HG03066 (cell line): Measurements from ENCODE around the gene MDK.

Experiments
- ATAC-seq: cut with Tn5 transposase; IDR thresholded peaks from one replicate; pipeline ENCODE4 v1.9.1; 2021; ENCODE audit warnings: low read depth; ENCODE audit not compliant: unreplicated experiment

Gene MDK

DNA sequence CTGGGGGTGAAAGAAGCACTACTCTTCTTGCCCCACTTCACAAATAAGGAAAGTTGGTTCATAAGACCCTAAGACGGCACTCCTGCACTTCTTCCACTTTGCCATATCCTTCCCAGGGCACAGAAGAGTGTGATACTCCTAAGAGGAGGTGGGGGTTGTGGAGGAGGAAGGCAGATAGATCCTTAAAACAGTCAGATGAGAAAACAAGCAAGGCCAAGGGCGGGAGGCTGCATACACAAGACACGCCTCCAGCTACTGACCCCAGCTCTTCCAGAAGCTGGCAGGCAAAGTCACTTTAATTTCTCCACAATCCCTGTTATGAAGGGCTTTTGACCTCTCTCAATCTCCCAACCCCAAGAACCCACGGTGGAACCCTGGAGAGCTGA, 11.8 kb downstream of the MDK start:
- ATAC-seq = no peak

GRCh38 chr11:46393759-46394158, 12.3 kb downstream of the MDK start:
- ATAC-seq = no peak

GRCh38 chr11:46397526-46397925, 16.1 kb downstream of the MDK start:
- no peak for ATAC-seq

DNA sequence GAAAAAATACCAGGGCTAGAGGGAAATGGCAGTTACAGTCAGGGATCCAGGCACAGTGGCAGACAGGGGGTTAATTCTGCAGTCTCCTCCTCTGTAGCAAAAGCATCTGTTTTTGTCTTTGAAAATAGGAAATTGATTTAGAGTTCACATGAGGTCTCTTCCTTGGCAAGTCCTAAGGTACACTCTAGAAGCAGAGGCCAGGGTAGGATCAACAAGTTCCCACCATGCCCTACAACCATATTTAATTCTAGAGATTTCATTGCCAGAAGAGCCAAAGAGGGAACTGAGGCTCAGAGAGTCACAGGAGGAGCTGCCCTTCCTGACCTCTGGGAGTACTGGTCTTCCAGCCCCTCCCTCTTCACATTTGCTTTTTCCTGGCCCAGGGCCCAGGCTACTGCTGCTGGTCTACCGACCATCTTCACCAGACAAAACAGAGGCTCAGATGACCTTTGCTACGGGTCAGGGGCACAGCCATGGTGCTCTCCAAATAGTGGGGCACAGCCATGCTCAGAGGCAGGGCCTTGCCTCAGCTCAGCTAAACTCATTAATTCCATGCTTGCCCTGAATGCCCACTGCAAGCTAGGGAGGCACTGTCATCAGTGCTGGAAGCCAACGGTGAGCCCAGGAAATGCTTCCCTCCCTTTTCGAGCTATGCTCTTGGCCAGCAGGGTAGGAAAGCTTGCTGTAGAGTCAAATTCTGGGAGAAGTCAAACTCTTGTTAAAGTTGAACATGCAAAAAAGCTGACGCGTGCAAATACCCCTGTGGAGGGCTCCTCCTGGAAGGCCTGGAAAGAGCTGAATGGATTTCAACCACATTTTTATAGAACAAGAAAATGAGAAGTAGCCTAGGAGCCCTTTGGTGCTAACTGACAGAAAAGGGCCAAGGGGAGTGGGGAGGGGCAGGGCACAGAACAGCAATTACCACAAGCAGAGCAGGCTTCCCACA, 21.8 kb downstream of the MDK start:
- no peak for ATAC-seq

- ATAC-seq = no peak
Measured at GRCh38 chr11:46404476-46405017, 23.1 kb downstream of the MDK start.

- ATAC-seq = no peak
Measured at GRCh38 chr11:46407635-46408034, 26.2 kb downstream of the MDK start.

- no peak for ATAC-seq
Measured at GRCh38 chr11:46408407-46408986, 27.0 kb downstream of the MDK start.

DNA sequence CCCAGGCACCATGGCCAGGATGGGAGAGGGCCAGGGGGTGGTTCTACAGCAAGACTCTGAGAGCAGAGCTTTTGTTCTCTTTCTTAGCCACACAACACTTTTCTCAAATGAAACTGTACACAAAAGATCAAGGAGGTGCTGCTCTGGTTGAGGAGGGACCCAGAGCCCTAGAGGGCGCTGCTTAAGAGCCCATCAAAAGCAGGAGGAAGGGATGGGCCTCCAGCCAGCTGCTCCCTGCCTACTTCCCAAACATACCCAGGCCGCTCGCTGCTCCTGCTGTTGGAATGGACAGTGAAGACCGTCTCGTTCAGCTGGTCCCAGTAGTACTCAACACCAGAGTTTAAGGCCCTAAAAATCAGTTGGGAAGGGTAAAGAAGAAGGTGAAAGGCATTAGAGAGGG, 28.6 kb downstream of the MDK start:
- no peak for ATAC-seq

- no peak for ATAC-seq
Measured at GRCh38 chr11:46413760-46414465, 32.4 kb downstream of the MDK start.

GRCh38 chr11:46414466-46414796, 33.0 kb downstream of the MDK start:
- ATAC-seq = no peak

GRCh38 chr11:46414879-46415278, 33.4 kb downstream of the MDK start:
- no peak for ATAC-seq

DNA sequence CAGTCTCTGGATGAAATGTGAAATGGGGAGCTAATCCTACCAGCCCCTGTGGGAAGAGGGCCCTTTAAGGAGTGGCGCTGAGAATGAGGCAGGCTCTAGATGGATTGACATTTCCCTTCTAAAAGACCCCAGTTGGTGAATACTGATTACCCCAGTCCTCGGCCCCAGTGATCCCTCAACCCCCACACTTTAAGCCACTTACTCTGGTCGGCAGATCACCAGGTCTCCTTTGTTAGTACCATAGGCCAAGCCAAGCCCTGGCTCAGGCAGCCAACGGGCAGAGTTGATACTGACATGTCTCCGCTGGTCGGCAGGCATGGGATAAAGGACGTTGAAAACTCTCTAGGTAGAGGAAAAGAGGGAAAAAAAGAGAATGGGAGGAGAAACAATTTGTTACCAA, 36.2 kb downstream of the MDK start:
- no peak for ATAC-seq

- ATAC-seq = no peak
Measured at GRCh38 chr11:46418751-46419150, 37.3 kb downstream of the MDK start.

GRCh38 chr11:46420513-46420912, 39.0 kb downstream of the MDK start:
- ATAC-seq = no peak

DNA sequence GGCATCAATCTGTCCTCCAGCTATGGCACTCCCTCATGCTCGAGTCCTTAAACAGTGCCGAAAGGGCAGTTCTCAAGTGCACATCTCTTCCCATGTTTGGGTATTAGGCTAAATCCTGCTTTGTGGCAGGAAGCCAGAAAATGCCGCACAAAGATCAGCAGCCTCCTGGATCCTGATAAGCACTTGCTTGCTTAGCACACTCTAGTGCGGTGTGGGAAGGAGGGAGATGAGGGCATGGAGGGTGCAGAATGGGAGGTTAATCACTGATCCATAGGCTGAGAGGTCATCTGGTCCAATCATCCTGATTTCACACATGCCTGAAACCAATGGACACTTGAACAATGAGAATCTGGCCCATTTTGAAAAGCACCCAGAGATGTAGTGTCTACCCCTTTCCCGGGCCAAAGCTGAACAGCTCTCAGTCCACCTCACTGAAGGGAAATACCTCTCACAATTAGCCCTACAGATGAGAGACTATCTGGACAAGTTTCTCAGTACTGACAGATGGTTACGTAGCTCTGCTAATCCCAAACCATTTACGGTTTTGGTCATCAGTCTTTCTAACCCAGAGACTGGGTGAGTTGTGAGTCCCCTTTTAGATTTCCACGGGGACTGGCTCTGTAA, 39.9 kb downstream of the MDK start:
- ATAC-seq = no peak

DNA sequence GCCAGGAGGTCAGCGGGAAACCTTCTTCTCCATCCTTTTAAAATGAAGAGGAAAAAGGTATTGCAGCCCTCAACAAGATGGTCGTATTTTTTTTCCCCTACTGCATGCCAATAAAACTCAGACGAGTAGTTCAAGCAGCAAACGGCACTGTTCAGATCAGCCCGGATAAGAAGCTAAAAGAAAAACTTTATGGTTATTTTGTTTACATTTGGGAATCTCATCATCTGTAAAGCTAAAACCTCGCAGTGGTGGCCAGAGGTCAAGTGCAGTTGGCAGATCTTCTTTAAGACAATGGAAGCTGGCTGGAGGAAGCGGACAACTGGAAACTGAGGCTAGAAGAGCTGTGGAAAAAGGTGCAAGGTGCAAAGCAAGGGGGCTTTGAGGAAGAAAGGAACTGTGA, 41.1 kb downstream of the MDK start:
- no peak for ATAC-seq

GRCh38 chr11:46426233-46426991, 44.9 kb downstream of the MDK start:
- ATAC-seq = no peak

- ATAC-seq = no peak
Measured at GRCh38 chr11:46427364-46427763, 45.9 kb downstream of the MDK start.

GRCh38 chr11:46429717-46430116, 48.2 kb downstream of the MDK start:
- ATAC-seq = no peak

- ATAC-seq = no peak
Measured at GRCh38 chr11:46431211-46431610, 49.7 kb downstream of the MDK start.
